Breast epithelium (tissue), 4 donors: ENCODE measurements around the gene RBCK1. TPM values are rescaled to one million over a fixed set of nuclear protein-coding genes. Genes with fewer than 3 reads are reported as not detected.
A peak's percentile ranks its signal among the peaks of the same experiment; 100 is the strongest.

Experiments
- DNase-seq, 2 donors: peaks; one replicate each; pipeline ENCODE4 v3.0.0-alpha.2; 2019; ENCODE audit warnings: low spot score in 2 of 2
- H3K27ac ChIP-seq, 2 donors: fragments of 200-600 bp; sonication (generic) in 1 of 2; one replicate each; pipeline ENCODE4 v1.5.1; 2016 to 2019; ENCODE audit warnings: mild to moderate bottlenecking in 1 of 2
- H3K27me3 ChIP-seq, 2 donors: fragments of 200-600 bp; sonication (generic) in 1 of 2; one replicate each; pipeline versions ENCODE4 v1.5.1 to v1.6.0; 2017 to 2019; ENCODE audit warnings: control low read depth in 1 of 2, mild to moderate bottlenecking in 1 of 2
- H3K36me3 ChIP-seq: fragments of 200-600 bp; one replicate; pipeline ENCODE4 v1.5.1; 2019
- H3K4me1 ChIP-seq, 2 donors: fragments of 200-600 bp; sonication (generic); one replicate each; pipeline ENCODE4 v1.5.1; 2016 to 2019; ENCODE audit warnings: control low read depth in 1 of 2
- H3K4me3 ChIP-seq, 3 donors: fragments of 200-600 bp; sonication (generic); 1 replicate in 2 of 3; 2 replicates in 1 of 3; pipeline ENCODE4 v1.5.1; 2016 to 2019; ENCODE audit warnings: mild to moderate bottlenecking in 3 of 3, moderate library complexity in 2 of 3
- H3K9me3 ChIP-seq, 2 donors: fragments of 200-600 bp; sonication (generic) in 1 of 2; one replicate each; pipeline ENCODE4 v1.5.1; 2016 to 2019; ENCODE audit warnings: control low read depth in 1 of 2
- POLR2A ChIP-seq: fragments of 450-650 bp; IDR thresholded peaks from one replicate; pipeline ENCODE4 v1.6.1; 2016; ENCODE audit warnings: antibody characterized with exemption, mild to moderate bottlenecking, moderate library complexity
- POLR2AphosphoS5 ChIP-seq, 3 donors: sonication (generic); formaldehyde crosslinking; IDR thresholded peaks; one replicate each; pipeline ENCODE4 v1.6.1; 2017; ENCODE audit warnings: antibody characterized with exemption in 3 of 3
- intact Hi-C: fragments of 100-400 bp; cut with DNase I; formaldehyde crosslinking; loops from one replicate; pipeline ENCODE4 v1.15.1; 2023; ENCODE audit warnings: low total_unique reads
- total RNA-seq, 3 donors: library from RNA; depleted of rRNA; stranded (reverse); fragments of >200 nt; gene quantifications; one replicate each; pipeline ENCODE4 v1.1.0, GENCODE V29; 2016
- TF ChIP-seq, protein P1 (sequence below), 3 donors: fragments of 450-650 bp; IDR thresholded peaks; one replicate each; pipeline ENCODE4 v1.5.1; 2016 to 2017; ENCODE audit warnings: antibody characterized with exemption in 3 of 3, mild to moderate bottlenecking in 3 of 3, moderate library complexity in 3 of 3

Gene RBCK1
- total RNA-seq, 3 donors from 2014 or later = 61.3 to 69.5 (median 66.2) TPM

DNA sequence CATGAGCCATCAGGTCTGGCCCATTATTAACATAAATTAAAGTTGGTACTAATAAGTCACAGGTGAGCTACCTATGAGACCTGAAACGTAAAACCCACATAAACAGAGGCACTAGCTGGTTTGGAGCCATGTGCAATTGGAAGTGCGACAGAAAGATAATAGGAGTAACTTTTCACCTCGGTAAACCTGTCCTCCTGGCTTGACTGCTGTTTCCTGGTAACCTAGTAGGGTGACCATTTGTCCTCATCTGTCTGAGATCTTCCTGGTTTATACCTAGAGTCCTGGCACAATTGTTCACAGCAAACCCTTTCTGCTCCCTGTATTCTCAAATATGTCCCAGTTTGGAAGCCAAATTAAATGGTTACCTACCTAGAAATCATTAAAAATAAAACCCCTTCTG, 46.9 kb downstream of the RBCK1 start:
- Histone ChIP-seq H3K27ac (peak overlapping the region; percentile 46 to 55), H3K4me3 (no peak overlapping the region), H3K9me3 (no peaks in the 10 kb centered on the region), H3K4me1 (no peaks in the 10 kb centered on the region), H3K27me3 (no peaks in the 10 kb centered on the region), H3K36me3 (no peaks in the 10 kb centered on the region)
- TF ChIP-seq POLR2A (no peak), POLR2AphosphoS5 (IDR thresholded peaks at IDR 0.05) (no peak)
- TF ChIP-seq, protein P1, sequence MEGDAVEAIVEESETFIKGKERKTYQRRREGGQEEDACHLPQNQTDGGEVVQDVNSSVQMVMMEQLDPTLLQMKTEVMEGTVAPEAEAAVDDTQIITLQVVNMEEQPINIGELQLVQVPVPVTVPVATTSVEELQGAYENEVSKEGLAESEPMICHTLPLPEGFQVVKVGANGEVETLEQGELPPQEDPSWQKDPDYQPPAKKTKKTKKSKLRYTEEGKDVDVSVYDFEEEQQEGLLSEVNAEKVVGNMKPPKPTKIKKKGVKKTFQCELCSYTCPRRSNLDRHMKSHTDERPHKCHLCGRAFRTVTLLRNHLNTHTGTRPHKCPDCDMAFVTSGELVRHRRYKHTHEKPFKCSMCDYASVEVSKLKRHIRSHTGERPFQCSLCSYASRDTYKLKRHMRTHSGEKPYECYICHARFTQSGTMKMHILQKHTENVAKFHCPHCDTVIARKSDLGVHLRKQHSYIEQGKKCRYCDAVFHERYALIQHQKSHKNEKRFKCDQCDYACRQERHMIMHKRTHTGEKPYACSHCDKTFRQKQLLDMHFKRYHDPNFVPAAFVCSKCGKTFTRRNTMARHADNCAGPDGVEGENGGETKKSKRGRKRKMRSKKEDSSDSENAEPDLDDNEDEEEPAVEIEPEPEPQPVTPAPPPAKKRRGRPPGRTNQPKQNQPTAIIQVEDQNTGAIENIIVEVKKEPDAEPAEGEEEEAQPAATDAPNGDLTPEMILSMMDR (IDR thresholded peaks at IDR 0.05) = no peak
- DNase-seq = no peak
- intact Hi-C loops = no loop called here

DNA sequence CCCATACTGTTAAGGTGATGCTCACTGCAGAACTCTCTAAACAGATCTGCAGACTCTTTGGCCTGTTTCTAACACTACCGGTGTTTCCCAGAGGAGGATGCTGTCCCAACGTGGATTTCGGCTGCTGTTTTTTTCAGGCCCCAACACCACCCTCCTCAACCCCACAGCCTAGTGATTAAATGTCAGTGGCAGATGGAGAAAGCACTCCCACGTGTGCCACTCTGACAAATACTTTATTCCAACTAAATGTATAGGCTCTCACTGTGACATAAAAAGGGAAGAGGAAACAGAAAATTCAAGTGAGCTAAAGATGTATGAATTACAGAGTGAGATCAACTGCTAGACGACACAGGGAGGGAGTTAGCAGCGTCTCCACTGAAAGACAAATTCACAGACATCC, 50.7 kb downstream of the RBCK1 start:
- H3K9me3 ChIP-seq = no peaks in the 10 kb centered on the region
- DNase-seq = no peak
- no peak for TF ChIP-seq POLR2A
- H3K27me3 ChIP-seq = no peaks in the 10 kb centered on the region
- intact Hi-C loops = no loop called here
- H3K36me3 ChIP-seq = no peaks in the 10 kb centered on the region
- H3K4me1 ChIP-seq = no peaks in the 10 kb centered on the region
- no peak overlapping the region for H3K27ac ChIP-seq
- H3K4me3 ChIP-seq = no peak overlapping the region

DNA sequence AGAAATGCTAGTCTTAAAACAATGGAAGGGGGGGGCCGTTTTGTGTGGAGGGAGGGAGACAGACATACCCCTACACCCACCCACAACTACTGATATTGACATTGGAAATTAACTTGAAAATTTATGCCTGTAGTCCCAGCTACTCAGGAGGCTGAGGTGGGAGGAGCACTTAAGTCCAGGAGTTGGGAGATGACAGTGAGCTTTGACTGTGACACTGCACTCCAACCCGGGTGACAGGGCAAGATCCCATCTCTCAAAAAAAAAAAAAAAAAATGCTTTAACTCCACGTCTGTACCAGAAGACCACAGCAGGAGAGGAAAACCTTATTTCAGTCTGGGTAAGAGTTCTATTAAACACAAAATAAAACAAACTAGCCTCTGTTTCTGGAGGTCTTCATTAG, 52.1 kb downstream of the RBCK1 start:
- H3K36me3 ChIP-seq = no peaks in the 10 kb centered on the region
- intact Hi-C loops = no loop called here
- no peaks in the 10 kb centered on the region for H3K9me3 ChIP-seq
- TF ChIP-seq, protein P1 (IDR thresholded peaks at IDR 0.05) = no peak
- no peak for TF ChIP-seq POLR2AphosphoS5 (IDR thresholded peaks at IDR 0.05)
- TF ChIP-seq POLR2A = no peak
- no peak overlapping the region for H3K27ac ChIP-seq
- no peaks in the 10 kb centered on the region for H3K27me3 ChIP-seq
- no peaks in the 10 kb centered on the region for H3K4me1 ChIP-seq
- H3K4me3 ChIP-seq = no peak overlapping the region
- no peak for DNase-seq

DNA sequence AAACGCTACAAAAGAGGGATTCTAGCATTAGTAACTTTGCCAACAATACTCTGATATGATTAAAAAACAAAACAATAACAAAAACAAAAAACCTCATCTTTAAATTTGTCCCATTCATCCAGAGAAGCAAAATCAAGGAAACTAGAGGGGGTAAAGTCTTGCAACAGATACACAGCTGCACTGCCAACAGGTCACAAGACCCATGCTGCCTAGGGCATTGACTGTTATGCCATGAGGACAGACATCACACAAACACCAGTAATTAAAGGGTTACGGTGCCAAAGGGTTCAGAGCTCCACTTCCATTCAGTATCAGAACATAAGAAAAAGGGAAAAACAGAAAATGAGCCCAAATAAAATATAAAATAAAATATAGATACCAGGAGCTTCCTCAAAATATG, 52.6 kb downstream of the RBCK1 start:
- Histone ChIP-seq H3K9me3 (no peaks in the 10 kb centered on the region), H3K36me3 (no peaks in the 10 kb centered on the region), H3K4me3 (peak overlapping the region; percentile 14 to 91 (median 73)), H3K27me3 (no peaks in the 10 kb centered on the region), H3K27ac (peak overlapping the region in 1 of 2 donors; percentile 13), H3K4me1 (no peaks in the 10 kb centered on the region)
- DNase-seq = peak in 1 of 2 donors; percentile 37
- intact Hi-C loops = no loop called here
- TF ChIP-seq POLR2A (no peak), POLR2AphosphoS5 (IDR thresholded peaks at IDR 0.05) (peak in 1 of 3 donors; percentile 19)

DNA sequence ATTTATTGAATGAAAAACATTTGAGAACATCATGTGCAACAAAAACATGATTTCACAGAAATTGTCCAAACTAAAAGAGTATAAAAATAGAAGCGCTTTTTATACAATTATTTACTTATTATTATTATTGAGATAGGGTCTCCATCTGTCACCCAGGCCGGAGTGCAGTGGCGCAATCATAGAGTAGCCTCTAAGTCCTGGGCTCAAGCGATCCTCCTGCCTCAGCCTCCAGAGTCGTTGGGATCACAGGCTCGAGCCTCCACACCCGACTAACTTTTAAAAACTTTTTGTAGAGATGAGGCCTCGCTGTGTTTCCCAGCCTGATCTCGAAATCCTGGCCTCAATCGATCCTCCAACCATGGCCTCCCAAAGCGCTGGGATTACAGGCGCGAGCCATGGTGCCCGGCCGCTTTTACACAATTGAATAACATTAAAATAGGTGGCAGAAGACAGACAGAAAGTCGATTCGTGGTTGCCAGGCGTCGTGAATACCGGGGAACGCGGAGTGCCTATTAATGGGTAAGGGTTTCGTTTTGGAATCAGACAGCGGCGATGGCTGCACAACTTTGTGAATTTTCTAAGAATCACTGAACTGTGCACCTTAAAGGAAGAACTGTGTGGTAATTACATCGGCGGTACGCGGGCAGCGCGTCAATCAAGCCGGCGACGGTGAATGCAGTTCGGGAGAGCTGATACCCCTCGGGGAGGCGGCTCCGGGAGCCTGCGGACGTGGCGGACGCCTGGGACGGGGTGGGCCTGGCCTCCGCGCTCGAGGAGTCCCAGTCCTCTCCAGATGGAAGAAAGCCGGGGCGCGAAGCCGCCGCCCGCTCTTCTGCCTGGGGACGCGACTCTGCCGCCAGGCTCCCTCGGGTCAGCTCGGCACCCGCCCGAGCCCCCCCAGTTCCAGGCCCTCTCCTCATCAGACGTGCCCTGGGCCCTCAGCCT, 53.4 kb downstream of the RBCK1 start:
- no peaks in the 10 kb centered on the region for H3K36me3 ChIP-seq
- H3K27ac ChIP-seq = peak overlapping the region; percentile 90 to 94
- peak overlapping the region; percentile 73 to 96 (median 91) for H3K4me3 ChIP-seq
- H3K9me3 ChIP-seq = no peaks in the 10 kb centered on the region
- DNase-seq = no peak
- no peaks in the 10 kb centered on the region for H3K4me1 ChIP-seq
- intact Hi-C loops = no loop called here
- TF ChIP-seq POLR2A = no peak
- TF ChIP-seq, protein P1 (IDR thresholded peaks at IDR 0.05) = no peak
- TF ChIP-seq POLR2AphosphoS5 (IDR thresholded peaks at IDR 0.05) = no peak
- no peaks in the 10 kb centered on the region for H3K27me3 ChIP-seq
